Gastroesophageal sphincter (tissue), 4 donors: ENCODE results near the gene CLSTN2. TPM values are rescaled to one million over a fixed set of nuclear protein-coding genes. Genes with fewer than 3 reads are reported as not detected.

Experiments
- ATAC-seq: fragments of 150-250 bp; one replicate; pipeline ENCODE4 v1.9.1; 2016; ENCODE audit warnings: mild to moderate bottlenecking, moderate library complexity
- H3K27ac ChIP-seq, 4 donors: fragments of 200-600 bp; sonication (generic) in 3 of 4; 1 replicate in 3 of 4; 2 replicates in 1 of 4; pipeline ENCODE4 v1.5.1; 2016 to 2019
- H3K27me3 ChIP-seq: fragments of 200-600 bp; sonication (generic); one replicate; pipeline ENCODE4 v1.5.1; 2019
- H3K36me3 ChIP-seq, 2 donors: fragments of 200-600 bp; sonication (generic); one replicate each; pipeline ENCODE4 v1.5.1; 2019; ENCODE audit warnings: control low read depth in 1 of 2
- H3K4me1 ChIP-seq, 3 donors: fragments of 200-600 bp; sonication (generic); 1 replicate in 2 of 3; 2 replicates in 1 of 3; pipeline ENCODE4 v1.5.1; 2016 to 2019; ENCODE audit warnings: control low read depth in 2 of 3
- H3K4me3 ChIP-seq, 2 donors: fragments of 200-600 bp; sonication (generic); one replicate each; pipeline ENCODE4 v1.5.1; 2019; ENCODE audit warnings: mild to moderate bottlenecking in 1 of 2, moderate library complexity in 1 of 2
- H3K9me3 ChIP-seq, 3 donors: fragments of 200-600 bp; sonication (generic); one replicate each; pipeline ENCODE4 v1.5.1; 2017 to 2019; ENCODE audit warnings: control low read depth in 2 of 3
- CTCF ChIP-seq, 4 experiments: fragments of 200-600 bp in 2 of 4; fragments of 450-650 bp in 2 of 4; sonication (generic) in 1 of 4; IDR thresholded peaks; one replicate each; pipeline ENCODE4 v1.5.1; 2017 to 2019; ENCODE audit warnings: antibody characterized with exemption in 4 of 4, mild to moderate bottlenecking in 2 of 4, moderate library complexity in 2 of 4
- EP300 ChIP-seq: sonication (generic); formaldehyde crosslinking; IDR thresholded peaks from one replicate; pipeline ENCODE4 v1.6.1; 2017; ENCODE audit warnings: antibody characterized with exemption, mild to moderate bottlenecking
- POLR2A ChIP-seq, 2 donors: fragments of 450-650 bp; IDR thresholded peaks; one replicate each; pipeline ENCODE4 v1.6.1; 2017; ENCODE audit warnings: antibody characterized with exemption in 2 of 2, mild to moderate bottlenecking in 2 of 2, moderate library complexity in 1 of 2
- POLR2AphosphoS5 ChIP-seq: sonication (generic); formaldehyde crosslinking; IDR thresholded peaks from one replicate; pipeline ENCODE4 v1.6.1; 2017; ENCODE audit warnings: antibody characterized with exemption
- WGBS, 2 donors: methylation state at CpG; one replicate each; pipeline ENCODE4 v1.1.5; 2018; ENCODE audit warnings: low coverage in 1 of 2; 5-methylcytosine and 5-hydroxymethylcytosine counted together
- total RNA-seq, 4 donors: library from RNA; depleted of rRNA; stranded (reverse); fragments of >200 nt; gene quantifications; one replicate each; pipeline ENCODE4 v1.1.0, GENCODE V29; 2016

Gene CLSTN2
- total RNA-seq, 4 donors from 2014 or later, result 6.6 to 9.7 (median 7.7) TPM

- no peak overlapping the region for H3K4me3 ChIP-seq
- WGBS, 2 donors, result 23 to 43% methylated on average over 3 to 4 of the region's 4 CpGs
Observed at GRCh38 chr3:140135461-140135860, 200.5 kb downstream of the CLSTN2 start.

GRCh38 chr3:140143367-140144069, 208.5 kb downstream of the CLSTN2 start:
- no peak for ATAC-seq
- H3K36me3 ChIP-seq, result no peaks in the 10 kb centered on the region
- no peak for TF ChIP-seq POLR2AphosphoS5
- TF ChIP-seq POLR2A (IDR thresholded peaks at IDR 0.05), result no peak
- TF ChIP-seq CTCF (IDR thresholded peaks at IDR 0.05), result no peak
- TF ChIP-seq EP300, result no peak
- no peaks in the 10 kb centered on the region for H3K9me3 ChIP-seq
- no peaks in the 10 kb centered on the region for H3K4me1 ChIP-seq
- WGBS, 2 donors, result 80 to 85% methylated on average over 2 to 5 of the region's 5 CpGs
- no peaks in the 10 kb centered on the region for H3K27me3 ChIP-seq
- H3K4me3 ChIP-seq, result no peak overlapping the region
- H3K27ac ChIP-seq, result no peak overlapping the region

More at GRCh38 chr3:140135461-140135860, 200.5 kb downstream of the CLSTN2 start:
- no peaks in the 10 kb centered on the region for H3K36me3 ChIP-seq
- H3K9me3 ChIP-seq, result no peaks in the 10 kb centered on the region
- H3K27me3 ChIP-seq, result peaks cover 7% of the 10 kb centered on the region
- no peak overlapping the region for H3K27ac ChIP-seq
- TF ChIP-seq EP300, result no peak
- H3K4me1 ChIP-seq, result no peaks in the 10 kb centered on the region
- no peak for ATAC-seq

- no peaks in the 10 kb centered on the region for H3K36me3 ChIP-seq
- H3K27me3 ChIP-seq, result no peaks in the 10 kb centered on the region
- no peak overlapping the region for H3K27ac ChIP-seq
- no peak for TF ChIP-seq POLR2AphosphoS5
- no peak for TF ChIP-seq EP300
- no peak for TF ChIP-seq CTCF (IDR thresholded peaks at IDR 0.05)
- TF ChIP-seq POLR2A (IDR thresholded peaks at IDR 0.05), result no peak
- ATAC-seq, result no peak
- H3K4me3 ChIP-seq, result no peak overlapping the region
- no peaks in the 10 kb centered on the region for H3K4me1 ChIP-seq
- H3K9me3 ChIP-seq, result no peaks in the 10 kb centered on the region
- WGBS, 2 donors, result 92 to 100% methylated on average over 2 of the region's 2 CpGs
Observed at GRCh38 chr3:140145528-140145927, 210.5 kb downstream of the CLSTN2 start.

- Histone ChIP-seq H3K4me1 (no peaks in the 10 kb centered on the region), H3K36me3 (no peaks in the 10 kb centered on the region), H3K9me3 (no peaks in the 10 kb centered on the region), H3K27me3 (no peaks in the 10 kb centered on the region), H3K27ac (no peak overlapping the region), H3K4me3 (no peak overlapping the region)
- no peak for ATAC-seq
- no peak for TF ChIP-seq EP300
- no peak for TF ChIP-seq POLR2A (IDR thresholded peaks at IDR 0.05)
- TF ChIP-seq POLR2AphosphoS5, result no peak
- no peak for TF ChIP-seq CTCF (IDR thresholded peaks at IDR 0.05)
Observed at GRCh38 chr3:140146668-140147067, 211.7 kb downstream of the CLSTN2 start.

GRCh38 chr3:140147965-140148490, 213.0 kb downstream of the CLSTN2 start:
- H3K27me3 ChIP-seq, result no peaks in the 10 kb centered on the region
- 73 to 84% methylated on average over 1 to 4 of the region's 4 CpGs for WGBS, 2 donors
- ATAC-seq, result no peak
- no peak overlapping the region for H3K27ac ChIP-seq
- H3K9me3 ChIP-seq, result no peaks in the 10 kb centered on the region
- H3K36me3 ChIP-seq, result no peaks in the 10 kb centered on the region
- no peak overlapping the region for H3K4me3 ChIP-seq
- no peak for TF ChIP-seq CTCF (IDR thresholded peaks at IDR 0.05)
- TF ChIP-seq POLR2A (IDR thresholded peaks at IDR 0.05), result no peak
- TF ChIP-seq POLR2AphosphoS5, result no peak
- no peak for TF ChIP-seq EP300
- no peaks in the 10 kb centered on the region for H3K4me1 ChIP-seq
